ENCODE measurements around the gene BAIAP2L2. TPM values are rescaled to one million over a fixed set of nuclear protein-coding genes. Genes with fewer than 3 reads are reported as not detected.

Gene BAIAP2L2
- total and polyA plus RNA-seq, 8 donors = 0.56 to 13.8 (median 1.1) TPM

- 93 to 98% methylated on average over 13 of the region's 13 CpGs for WGBS, 2 donors
- intact Hi-C loops (cut with DNase I) = no loop called here
- TF ChIP-seq, protein P1, sequence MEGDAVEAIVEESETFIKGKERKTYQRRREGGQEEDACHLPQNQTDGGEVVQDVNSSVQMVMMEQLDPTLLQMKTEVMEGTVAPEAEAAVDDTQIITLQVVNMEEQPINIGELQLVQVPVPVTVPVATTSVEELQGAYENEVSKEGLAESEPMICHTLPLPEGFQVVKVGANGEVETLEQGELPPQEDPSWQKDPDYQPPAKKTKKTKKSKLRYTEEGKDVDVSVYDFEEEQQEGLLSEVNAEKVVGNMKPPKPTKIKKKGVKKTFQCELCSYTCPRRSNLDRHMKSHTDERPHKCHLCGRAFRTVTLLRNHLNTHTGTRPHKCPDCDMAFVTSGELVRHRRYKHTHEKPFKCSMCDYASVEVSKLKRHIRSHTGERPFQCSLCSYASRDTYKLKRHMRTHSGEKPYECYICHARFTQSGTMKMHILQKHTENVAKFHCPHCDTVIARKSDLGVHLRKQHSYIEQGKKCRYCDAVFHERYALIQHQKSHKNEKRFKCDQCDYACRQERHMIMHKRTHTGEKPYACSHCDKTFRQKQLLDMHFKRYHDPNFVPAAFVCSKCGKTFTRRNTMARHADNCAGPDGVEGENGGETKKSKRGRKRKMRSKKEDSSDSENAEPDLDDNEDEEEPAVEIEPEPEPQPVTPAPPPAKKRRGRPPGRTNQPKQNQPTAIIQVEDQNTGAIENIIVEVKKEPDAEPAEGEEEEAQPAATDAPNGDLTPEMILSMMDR (IDR thresholded peaks at IDR 0.05) = no peak
- Histone ChIP-seq H3K27ac (no peak overlapping the region), H3K27me3 (no peaks in the 10 kb centered on the region), H3K9me3 (no peaks in the 10 kb centered on the region), H3K4me3 (no peak overlapping the region), H3K4me1 (no peaks in the 10 kb centered on the region), H3K36me3 (peaks cover 0 to 66% (median 20%) of the 10 kb centered on the region in 3 donors)
- ATAC-seq (no peak), DNase-seq (peak in 2 of 6 donors; percentile 18 to 42), FAIRE-seq (no peak)
Measured at GRCh38 chr22:38067761-38068360, 42.6 kb downstream of the BAIAP2L2 start.

- Histone ChIP-seq H3K9me3 (no peaks in the 10 kb centered on the region), H3K4me3 (no peak overlapping the region), H3K36me3 (peaks cover 0 to 59% (median 16%) of the 10 kb centered on the region in 3 donors), H3K4me1 (no peaks in the 10 kb centered on the region), H3K27me3 (no peaks in the 10 kb centered on the region), H3K27ac (no peak overlapping the region)
- WGBS, 2 donors = 91 to 93% methylated on average over 8 of the region's 8 CpGs
- DNase-seq (peak in 2 of 6 donors; percentile 14 to 15), ATAC-seq (no peak), FAIRE-seq (no peak)
- intact Hi-C loops (cut with DNase I) = no loop called here
- TF ChIP-seq, protein P1 (IDR thresholded peaks at IDR 0.05) = no peak
Measured at GRCh38 chr22:38067028-38067415, 43.5 kb downstream of the BAIAP2L2 start.

- Histone ChIP-seq H3K27ac (no peak overlapping the region), H3K27me3 (no peaks in the 10 kb centered on the region), H3K4me1 (no peaks in the 10 kb centered on the region), H3K4me3 (no peak overlapping the region), H3K9me3 (no peaks in the 10 kb centered on the region), H3K36me3 (peaks cover 0 to 54% (median 16%) of the 10 kb centered on the region in 3 donors)
- no peak for ATAC-seq
- WGBS, 2 donors = 90 to 92% methylated on average over 13 of the region's 13 CpGs
- intact Hi-C loops (cut with DNase I) = no loop called here
- no peak for FAIRE-seq
- peak in 2 of 6 donors; percentile 12 to 50 for DNase-seq
- TF ChIP-seq, protein P1 (IDR thresholded peaks at IDR 0.05) = no peak
Measured at GRCh38 chr22:38066381-38067027, 44.0 kb downstream of the BAIAP2L2 start.

DNA sequence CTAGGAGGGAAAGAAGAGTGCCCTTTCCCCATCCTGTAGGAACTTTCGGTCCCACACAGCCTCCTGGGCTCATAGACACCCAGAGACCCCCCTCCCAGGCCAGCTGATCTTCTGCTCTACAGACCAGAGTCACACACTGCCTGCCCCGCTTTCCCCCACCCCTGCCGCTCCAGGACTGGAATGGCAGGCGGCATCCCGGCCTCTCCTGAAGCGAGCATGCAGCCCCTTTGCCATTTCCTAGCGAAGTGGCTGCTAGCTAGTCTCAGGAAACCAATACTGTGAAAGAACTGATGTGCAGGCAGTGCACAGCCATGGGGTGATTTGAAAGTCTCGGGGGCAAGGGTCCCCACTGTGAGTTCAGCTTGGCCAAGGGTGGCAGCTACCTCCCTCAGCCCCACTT, 44.9 kb downstream of the BAIAP2L2 start:
- H3K36me3 ChIP-seq = peaks cover 0 to 48% (median 16%) of the 10 kb centered on the region in 3 donors
- no peaks in the 10 kb centered on the region for H3K27me3 ChIP-seq
- TF ChIP-seq, protein P1 (IDR thresholded peaks at IDR 0.05) = no peak
- no peak overlapping the region for H3K4me3 ChIP-seq
- FAIRE-seq = no peak
- no peak for ATAC-seq
- intact Hi-C loops (cut with DNase I) = no loop called here
- WGBS, 2 donors = 95 to 98% methylated on average over 8 of the region's 8 CpGs
- DNase-seq = peak in 2 of 6 donors; percentile 12 to 33
- H3K4me1 ChIP-seq = no peaks in the 10 kb centered on the region
- H3K9me3 ChIP-seq = no peaks in the 10 kb centered on the region
- no peak overlapping the region for H3K27ac ChIP-seq

DNA sequence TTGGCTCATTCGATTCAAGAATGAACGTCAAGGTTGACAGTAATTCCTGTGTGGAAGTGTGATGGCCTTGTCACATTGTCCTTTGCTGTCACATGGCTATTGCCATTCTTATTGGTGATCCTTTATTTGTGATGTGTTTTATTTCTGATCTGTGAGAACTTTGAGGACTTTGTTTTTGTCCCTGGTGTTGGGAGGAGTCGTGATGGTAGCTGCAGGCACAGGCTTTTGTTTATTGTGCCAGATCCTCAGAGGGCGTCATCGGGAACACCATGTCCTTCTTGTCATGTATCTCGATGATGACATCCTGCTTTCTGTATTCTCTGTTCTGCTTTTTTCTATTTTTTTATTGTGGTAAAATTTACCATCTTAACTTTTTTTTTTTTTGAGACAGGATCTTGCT, 47.7 kb downstream of the BAIAP2L2 start:
- no peaks in the 10 kb centered on the region for H3K27me3 ChIP-seq
- intact Hi-C loops (cut with DNase I) = no loop called here
- H3K4me3 ChIP-seq = no peak overlapping the region
- no peak for DNase-seq
- WGBS, 2 donors = 74 to 77% methylated on average over 6 of the region's 6 CpGs
- ATAC-seq = no peak
- FAIRE-seq = no peak
- TF ChIP-seq, protein P1 (IDR thresholded peaks at IDR 0.05) = no peak
- peaks cover 0 to 31% (median 16%) of the 10 kb centered on the region in 3 donors for H3K36me3 ChIP-seq
- H3K9me3 ChIP-seq = no peaks in the 10 kb centered on the region
- peaks cover 0 to 3% (median 0%) of the 10 kb centered on the region in 3 donors for H3K4me1 ChIP-seq
- no peak overlapping the region for H3K27ac ChIP-seq

Data from pancreas (tissue), 10 donors.